Uterus (tissue), 4 donors: Measurements from ENCODE around the gene C2orf49. TPM values are rescaled to one million over a fixed set of nuclear protein-coding genes. Genes with fewer than 3 reads are reported as not detected.

ENCODE experiments used
- DNase-seq, 2 donors: peaks; one replicate each; pipeline ENCODE4 v3.0.0-alpha.2; 2019 to 2020
- H3K27ac ChIP-seq, 2 donors: fragments of 200-600 bp; sonication (generic); 1 replicate in 1 of 2; 2 replicates in 1 of 2; pipeline ENCODE4 v1.5.1; 2016 to 2018
- H3K27me3 ChIP-seq, 2 donors: fragments of 200-600 bp; sonication (generic); one replicate each; pipeline ENCODE4 v1.5.1; 2018 to 2019; ENCODE audit warnings: control low read depth in 1 of 2
- H3K36me3 ChIP-seq, 2 donors: fragments of 200-600 bp; sonication (generic); one replicate each; pipeline ENCODE4 v1.5.1; 2019; ENCODE audit warnings: control low read depth in 1 of 2
- H3K4me1 ChIP-seq, 2 donors: fragments of 200-600 bp; sonication (generic); one replicate each; pipeline ENCODE4 v1.5.1; 2018 to 2019; ENCODE audit warnings: control low read depth in 1 of 2
- H3K4me3 ChIP-seq, 2 donors: fragments of 200-600 bp; sonication (generic); 1 replicate in 1 of 2; 2 replicates in 1 of 2; pipeline ENCODE4 v1.5.1; 2018 to 2019; ENCODE audit warnings: mild to moderate bottlenecking in 1 of 2
- H3K9me3 ChIP-seq, 2 donors: fragments of 200-600 bp; sonication (generic); one replicate each; pipeline ENCODE4 v1.5.1; 2019; ENCODE audit warnings: control low read depth in 1 of 2
- CTCF ChIP-seq, 4 experiments: fragments of 200-600 bp in 2 of 4; fragments of 450-650 bp in 2 of 4; sonication (generic) in 2 of 4; IDR thresholded peaks; one replicate each; pipeline ENCODE4 v1.5.1; 2016 to 2019; ENCODE audit warnings: antibody characterized with exemption in 4 of 4, mild to moderate bottlenecking in 2 of 4, moderate library complexity in 1 of 4
- POLR2A ChIP-seq, 2 donors: fragments of 450-650 bp; IDR thresholded peaks; one replicate each; pipeline ENCODE4 v1.6.1; 2016; ENCODE audit warnings: antibody characterized with exemption in 2 of 2, mild to moderate bottlenecking in 1 of 2, moderate library complexity in 1 of 2
- intact Hi-C: fragments of 100-400 bp; cut with DNase I; formaldehyde crosslinking; loops from one replicate; pipeline ENCODE4 v1.15.1; 2023; ENCODE audit warnings: low total_unique reads
- total RNA-seq, 4 donors: library from RNA; depleted of rRNA in 3 of 4; stranded (reverse); fragments of >200 nt in 3 of 4; gene quantifications; one replicate each; pipeline versions ENCODE4 v1.1.0 to v1.2.4, GENCODE V29; 2014 to 2023
- donor health status: DM: yes; HTN: yes; CAD: no.

The C2orf49 gene
- total RNA-seq, 4 donors from 2014 or later: 10.2 to 62.6 (median 22.8) TPM

- Histone ChIP-seq H3K9me3 (no peaks in the 10 kb centered on the region), H3K27me3 (no peaks in the 10 kb centered on the region)
Observed at GRCh38 chr2:105396254-105397024, 59.1 kb downstream of the C2orf49 start.

GRCh38 chr2:105397025-105397722 lies 59.8 kb downstream of the C2orf49 start:
- intact Hi-C loops: no loop called here
- H3K36me3 ChIP-seq: no peaks in the 10 kb centered on the region
- H3K4me1 ChIP-seq: no peaks in the 10 kb centered on the region
- DNase-seq: no peak
- TF ChIP-seq POLR2A (IDR thresholded peaks at IDR 0.05): no peak
- TF ChIP-seq CTCF (IDR thresholded peaks at IDR 0.05): no peak
- no peaks in the 10 kb centered on the region for H3K9me3 ChIP-seq
- peak overlapping the region; percentile 31 to 84 for H3K27ac ChIP-seq
- peak overlapping the region; percentile 67 to 78 for H3K4me3 ChIP-seq
- H3K27me3 ChIP-seq: no peaks in the 10 kb centered on the region

More at GRCh38 chr2:105396254-105397024, 59.1 kb downstream of the C2orf49 start:
- DNase-seq: peak in 1 of 2 donors; percentile 59
- no peak for TF ChIP-seq CTCF (IDR thresholded peaks at IDR 0.05)
- TF ChIP-seq POLR2A (IDR thresholded peaks at IDR 0.05): no peak
- Histone ChIP-seq H3K4me1 (no peaks in the 10 kb centered on the region), H3K4me3 (peak overlapping the region; percentile 9 to 67), H3K36me3 (no peaks in the 10 kb centered on the region), H3K27ac (peak overlapping the region; percentile 31 to 84)
- intact Hi-C loops: no loop called here

GRCh38 chr2:105397953-105398335 lies 60.6 kb downstream of the C2orf49 start:
- H3K36me3 ChIP-seq: no peaks in the 10 kb centered on the region
- H3K4me1 ChIP-seq: no peaks in the 10 kb centered on the region
- TF ChIP-seq POLR2A (IDR thresholded peaks at IDR 0.05): no peak
- H3K4me3 ChIP-seq: peak overlapping the region; percentile 67 to 78
- peak overlapping the region; percentile 84 to 86 for H3K27ac ChIP-seq
- no peaks in the 10 kb centered on the region for H3K9me3 ChIP-seq
- H3K27me3 ChIP-seq: no peaks in the 10 kb centered on the region
- intact Hi-C loops: no loop called here
- no peak for DNase-seq

GRCh38 chr2:105398336-105399206 lies 61.2 kb downstream of the C2orf49 start, which contains the start of gene FHL2:
FHL2 (minus strand) TSS chr2:105399051; CDS start chr2:105386516, 12,535 bp downstream.
- DNase-seq: peak; percentile 71 to 80
- H3K4me1 ChIP-seq: no peaks in the 10 kb centered on the region
- H3K36me3 ChIP-seq: no peaks in the 10 kb centered on the region
- peak within 1 kb of the TSS; percentile 84 to 86 for H3K27ac ChIP-seq
- intact Hi-C loops: no loop called here
- TF ChIP-seq CTCF (IDR thresholded peaks at IDR 0.05) (peak; percentile 6 to 68 (median 50)), POLR2A (IDR thresholded peaks at IDR 0.05) (peak; percentile 57 to 82)
- peak within 1 kb of the TSS; percentile 67 to 78 for H3K4me3 ChIP-seq
- H3K9me3 ChIP-seq: no peaks in the 10 kb centered on the region
- H3K27me3 ChIP-seq: no peaks in the 10 kb centered on the region

Other genes starting within 250 kb of the C2orf49 start
- gene GPR45, start 95.8 kb upstream of the C2orf49 start, total RNA-seq: not detected
- gene TGFBRAP1, start 7.8 kb upstream of the C2orf49 start, total RNA-seq: 10 to 100 TPM; 21.0 to 38.7 (median 24.2) TPM
- gene FHL2, start 61.5 kb downstream of the C2orf49 start, total RNA-seq: 100 to 1,000 TPM in 1 of 4 donors, 10 to 100 TPM in 3; 27.4 to 100 (median 62.7) TPM